HG03520 (cell line): ENCODE data around the gene HOXB6.

Source experiments
- ATAC-seq: cut with Tn5 transposase; IDR thresholded peaks from one replicate; pipeline ENCODE4 v1.9.1; 2021; ENCODE audit warnings: mild to moderate bottlenecking, moderate library complexity; ENCODE audit not compliant: unreplicated experiment

HOXB6 gene

GRCh38 chr17:48556229-48556575, 48.6 kb downstream of the HOXB6 start:
- ATAC-seq, result no peak

GRCh38 chr17:48555258-48556228, 49.2 kb downstream of the HOXB6 start:
- ATAC-seq, result no peak

GRCh38 chr17:48554412-48555257, 50.2 kb downstream of the HOXB6 start:
- no peak for ATAC-seq

- ATAC-seq, result no peak
Measured at GRCh38 chr17:48553826-48554225, 51.0 kb downstream of the HOXB6 start.

GRCh38 chr17:48553190-48553547, 51.6 kb downstream of the HOXB6 start:
- no peak for ATAC-seq

- no peak for ATAC-seq
Measured at GRCh38 chr17:48552466-48553189, 52.2 kb downstream of the HOXB6 start.

GRCh38 chr17:48551596-48552465, 53.0 kb downstream of the HOXB6 start:
- ATAC-seq, result no peak

- no peak for ATAC-seq
Measured at GRCh38 chr17:48551214-48551555, 53.6 kb downstream of the HOXB6 start.

- ATAC-seq, result no peak
Measured at GRCh38 chr17:48550502-48551213, 54.1 kb downstream of the HOXB6 start.

- ATAC-seq, result no peak
Measured at GRCh38 chr17:48549914-48550501, 54.8 kb downstream of the HOXB6 start.

- no peak for ATAC-seq
Measured at GRCh38 chr17:48549281-48549630, 55.5 kb downstream of the HOXB6 start.

- no peak for ATAC-seq
Measured at GRCh38 chr17:48548523-48549280, 56.1 kb downstream of the HOXB6 start.

GRCh38 chr17:48547808-48548522, 56.8 kb downstream of the HOXB6 start:
- ATAC-seq, result no peak

GRCh38 chr17:48546924-48547807, 57.6 kb downstream of the HOXB6 start:
- ATAC-seq, result no peak

GRCh38 chr17:48546137-48546923, 58.5 kb downstream of the HOXB6 start:
- no peak for ATAC-seq
